ENCODE measurements around the gene TBX18. TPM values are rescaled to one million over a fixed set of nuclear protein-coding genes. Genes with fewer than 3 reads are reported as not detected.

The TBX18 gene
- total RNA-seq, 4 donors from 2014 or later, result 21.9 to 34.4 (median 30.3) TPM

DNA sequence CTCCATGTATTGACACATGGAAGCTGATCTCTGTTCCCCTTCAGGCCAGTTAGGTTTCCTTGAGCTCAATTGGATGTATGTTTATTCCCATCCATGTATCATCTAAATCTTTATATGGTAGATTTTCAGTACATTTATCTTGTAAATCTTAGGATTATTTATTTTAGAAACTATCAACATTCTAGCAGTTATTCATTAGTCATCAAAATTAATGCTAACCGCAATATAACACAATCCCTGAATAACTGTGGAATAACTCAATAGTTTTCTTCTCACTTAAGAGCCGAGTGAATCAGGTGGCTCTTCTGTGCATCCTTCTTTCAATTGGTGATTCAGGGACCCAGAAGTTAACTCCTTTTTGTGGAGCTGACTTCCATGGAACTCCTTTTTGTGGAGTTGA, 15.5 kb upstream of the TBX18 start:
- TF ChIP-seq, protein P1, sequence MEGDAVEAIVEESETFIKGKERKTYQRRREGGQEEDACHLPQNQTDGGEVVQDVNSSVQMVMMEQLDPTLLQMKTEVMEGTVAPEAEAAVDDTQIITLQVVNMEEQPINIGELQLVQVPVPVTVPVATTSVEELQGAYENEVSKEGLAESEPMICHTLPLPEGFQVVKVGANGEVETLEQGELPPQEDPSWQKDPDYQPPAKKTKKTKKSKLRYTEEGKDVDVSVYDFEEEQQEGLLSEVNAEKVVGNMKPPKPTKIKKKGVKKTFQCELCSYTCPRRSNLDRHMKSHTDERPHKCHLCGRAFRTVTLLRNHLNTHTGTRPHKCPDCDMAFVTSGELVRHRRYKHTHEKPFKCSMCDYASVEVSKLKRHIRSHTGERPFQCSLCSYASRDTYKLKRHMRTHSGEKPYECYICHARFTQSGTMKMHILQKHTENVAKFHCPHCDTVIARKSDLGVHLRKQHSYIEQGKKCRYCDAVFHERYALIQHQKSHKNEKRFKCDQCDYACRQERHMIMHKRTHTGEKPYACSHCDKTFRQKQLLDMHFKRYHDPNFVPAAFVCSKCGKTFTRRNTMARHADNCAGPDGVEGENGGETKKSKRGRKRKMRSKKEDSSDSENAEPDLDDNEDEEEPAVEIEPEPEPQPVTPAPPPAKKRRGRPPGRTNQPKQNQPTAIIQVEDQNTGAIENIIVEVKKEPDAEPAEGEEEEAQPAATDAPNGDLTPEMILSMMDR (IDR thresholded peaks at IDR 0.05; ENCODE audit: low read depth), result no peak

DNA sequence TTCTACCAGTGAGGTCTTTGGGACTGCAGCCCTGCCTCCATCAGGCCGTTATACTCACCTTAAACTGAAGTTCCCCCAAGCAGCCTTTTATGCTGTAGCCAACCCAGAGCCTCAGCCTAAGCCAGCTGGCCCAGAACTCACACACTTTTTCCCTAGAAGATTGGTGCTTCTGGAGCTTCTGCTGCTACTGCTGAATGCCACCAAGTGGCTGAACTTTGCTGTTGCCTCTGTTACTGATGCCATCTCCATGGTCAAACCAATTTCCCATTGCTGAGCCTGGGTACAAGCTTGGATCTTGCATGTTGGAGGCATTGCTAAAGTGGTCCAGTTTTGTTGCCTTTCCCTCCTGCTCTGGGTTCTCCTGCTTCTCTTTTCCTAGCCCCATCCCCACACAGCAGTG, 15.0 kb upstream of the TBX18 start:
- TF ChIP-seq, protein P1 (IDR thresholded peaks at IDR 0.05; ENCODE audit: low read depth), result no peak

GRCh38 chr6:84777888-84778287, 13.5 kb upstream of the TBX18 start:
- TF ChIP-seq, protein P1 (IDR thresholded peaks at IDR 0.05; ENCODE audit: low read depth), result no peak

- TF ChIP-seq, protein P1 (IDR thresholded peaks at IDR 0.05; ENCODE audit: low read depth), result no peak
Measured at GRCh38 chr6:84776392-84776791, 12.0 kb upstream of the TBX18 start.

DNA sequence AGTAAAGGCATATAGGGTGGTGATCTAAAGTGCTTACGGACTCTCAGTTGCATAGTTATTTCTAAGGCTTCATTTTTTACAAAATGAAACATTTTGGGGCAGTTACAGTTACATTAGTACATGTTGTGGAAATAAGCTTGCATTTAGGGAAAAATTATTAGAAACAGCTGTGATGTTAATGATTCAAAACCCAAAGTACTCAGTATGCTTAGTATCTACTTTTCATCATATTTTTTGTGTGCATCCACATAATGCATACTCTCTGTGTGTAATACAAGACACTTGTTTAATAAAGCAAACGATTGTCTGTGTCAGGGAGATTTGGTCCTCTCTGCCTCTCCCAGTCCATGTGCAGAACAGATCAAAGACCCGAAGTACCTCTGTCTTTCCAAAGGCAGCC, 11.4 kb upstream of the TBX18 start:
- TF ChIP-seq, protein P1 (IDR thresholded peaks at IDR 0.05; ENCODE audit: low read depth), result no peak

DNA sequence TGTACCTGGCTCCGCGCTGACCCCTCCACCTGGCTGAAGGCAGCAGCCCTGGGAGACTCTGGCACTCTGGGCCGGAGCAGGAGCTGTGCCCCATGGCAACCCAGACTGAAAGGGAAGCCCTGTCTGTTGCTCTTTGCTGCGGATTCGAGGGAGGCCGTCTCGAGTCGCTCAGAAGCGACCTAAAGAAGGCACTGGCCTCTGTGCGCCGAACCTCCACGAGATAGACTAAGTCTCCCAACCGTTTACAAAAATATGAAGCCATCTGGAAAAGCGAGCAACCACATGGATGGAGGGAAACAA, 10.5 kb upstream of the TBX18 start:
- TF ChIP-seq, protein P1 (IDR thresholded peaks at IDR 0.05; ENCODE audit: low read depth), result no peak

GRCh38 chr6:84774157-84774984, 10.0 kb upstream of the TBX18 start:
- TF ChIP-seq, protein P1 (IDR thresholded peaks at IDR 0.05; ENCODE audit: low read depth), result no peak

Data from subcutaneous adipose tissue (tissue), 4 donors.